NCI-H1436 treated with DMSO at 0.1 percent for 48 hours (cell line): Measurements from ENCODE around the gene SORT1.
"Not testable (repeated sequence)": the region's sequence is repeated elsewhere in the genome, so short reads cannot be mapped to it uniquely, and the experiment has no call there.

Experiments used
- DNase-seq: peaks from one replicate; lab custom pipeline; 2025; lab: John Stamatoyannopoulos, UW

SORT1 gene

DNA sequence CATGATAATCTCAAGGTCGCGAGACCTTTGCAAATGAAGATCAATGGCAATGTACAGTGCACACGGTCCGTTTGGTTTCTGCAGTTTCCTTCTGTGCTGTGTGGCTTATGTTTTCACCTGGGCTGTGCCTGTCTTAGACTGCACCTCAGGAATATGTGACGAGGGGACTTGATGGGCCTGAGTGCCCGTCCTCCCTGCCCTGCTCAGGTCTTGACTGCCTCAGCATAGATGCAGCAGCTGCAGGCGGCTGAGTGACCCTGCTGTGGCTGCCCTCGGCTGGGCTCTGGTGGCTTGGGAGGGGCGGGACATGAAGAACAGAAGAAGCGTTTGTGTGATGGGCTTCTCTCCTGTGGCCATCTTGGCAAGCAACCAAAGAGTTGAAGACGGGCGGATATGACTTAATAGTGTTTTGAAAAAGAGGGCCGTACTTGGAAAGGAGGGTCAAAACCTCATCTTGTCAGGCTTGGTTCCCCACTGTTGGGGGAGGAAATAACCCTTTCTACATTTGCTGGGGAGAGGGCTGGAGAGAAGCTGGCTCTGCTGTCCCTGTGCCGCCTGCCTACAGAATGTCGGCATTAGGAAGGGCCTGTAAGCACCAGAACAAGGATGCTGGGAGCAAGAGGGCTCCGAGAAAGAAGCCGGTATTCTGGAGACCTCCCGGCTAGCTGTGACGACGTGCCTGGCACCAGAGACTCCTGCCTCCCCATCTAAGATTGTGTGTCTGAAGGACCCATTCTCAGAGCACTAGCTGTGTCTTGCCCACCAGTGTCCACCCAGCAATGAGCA lies 98.0 kb downstream of the SORT1 start:
- DNase-seq, result no peak

DNA sequence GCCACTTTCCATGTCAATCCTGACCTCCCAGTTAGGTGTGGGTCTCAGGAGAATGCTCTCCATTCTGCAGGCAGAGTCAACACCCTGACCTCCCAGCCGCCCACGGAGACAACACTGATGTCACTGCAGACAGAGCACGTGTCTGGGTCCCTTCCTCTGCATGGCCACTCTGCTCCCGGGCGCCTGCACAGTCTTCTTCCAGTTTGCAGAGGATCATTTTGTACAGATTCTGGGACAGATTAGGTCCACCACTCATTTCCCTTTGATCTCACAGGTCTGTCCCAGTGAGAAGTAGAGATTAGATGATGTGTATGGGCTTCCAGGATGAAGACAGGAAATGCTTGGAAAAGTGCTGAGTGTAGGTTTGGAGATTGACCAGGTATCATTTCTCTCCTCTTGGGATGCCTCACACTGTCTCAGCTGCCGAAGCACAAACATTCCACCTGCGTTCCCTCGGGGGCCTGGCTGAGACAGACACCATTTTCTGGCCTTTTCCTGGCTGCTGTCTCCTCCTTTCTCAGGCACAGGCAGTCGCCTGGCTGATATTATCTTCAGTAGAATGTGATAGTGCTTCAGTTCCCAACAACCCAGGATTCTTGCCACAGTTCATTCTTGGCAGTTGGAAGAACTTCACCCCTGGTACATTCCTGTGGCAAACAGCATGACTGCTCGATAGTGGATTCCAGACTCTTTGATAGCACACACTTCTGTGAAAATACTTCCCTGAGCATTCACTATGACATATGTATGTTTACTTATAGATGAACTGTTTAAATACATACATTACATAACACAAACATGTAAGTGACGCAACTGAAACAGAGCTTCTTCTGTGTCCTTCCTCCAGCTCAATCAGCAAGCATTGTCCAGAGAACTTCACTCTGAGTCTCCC lies 98.8 kb downstream of the SORT1 start:
- no peak for DNase-seq

DNA sequence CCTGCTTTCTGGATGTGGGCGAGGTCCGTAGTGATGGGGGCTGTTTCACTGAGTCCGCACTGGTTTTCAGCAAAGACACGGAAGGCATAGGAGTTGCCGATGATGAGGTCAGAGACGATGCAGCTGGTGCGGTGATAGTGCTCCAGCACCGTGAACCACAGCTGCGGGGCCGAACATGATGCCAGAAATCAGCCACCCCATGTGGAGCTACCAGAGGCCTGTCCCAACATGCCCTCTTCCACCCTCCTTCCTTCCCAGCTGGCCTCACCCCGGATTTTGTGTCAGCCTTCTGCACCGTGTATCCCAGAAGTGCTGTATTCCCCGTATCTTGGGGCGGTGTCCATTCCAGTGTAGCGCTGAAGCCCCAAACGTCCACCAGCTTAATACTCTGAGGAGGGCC lies 100.9 kb downstream of the SORT1 start:
- no peak for DNase-seq

DNA sequence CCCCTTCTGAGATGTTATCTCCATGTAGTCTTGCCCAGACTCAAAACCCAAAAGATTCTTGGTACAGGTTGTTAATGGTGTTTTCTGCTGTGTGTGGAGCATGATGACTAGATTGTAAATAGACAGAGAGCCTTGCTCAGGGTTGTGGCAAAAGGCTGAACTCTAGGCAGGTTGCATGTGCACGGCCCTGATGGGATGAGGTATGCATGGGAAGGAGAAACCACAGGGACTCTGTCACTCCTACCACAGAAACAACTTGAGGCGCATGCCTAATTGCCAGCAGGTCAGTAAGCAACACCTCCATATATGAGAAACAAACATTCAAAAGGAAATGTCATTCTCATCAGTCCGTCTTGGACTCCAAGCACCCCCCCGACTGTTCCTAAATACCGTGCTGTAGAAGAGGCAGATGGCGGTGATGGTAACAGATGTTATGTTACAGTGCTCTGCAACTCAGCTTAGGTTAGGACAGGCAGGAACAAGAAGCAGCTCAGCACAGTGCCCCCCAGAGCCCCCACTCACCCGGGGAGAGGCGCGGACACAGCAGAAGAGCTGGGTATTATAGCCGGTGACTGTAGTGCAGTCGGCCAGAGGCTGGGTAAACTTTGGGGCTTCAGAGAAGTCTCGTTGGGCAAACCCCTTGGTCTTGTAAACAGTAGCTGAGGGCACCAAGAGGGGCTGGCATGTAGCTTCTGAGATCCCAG lies 101.9 kb downstream of the SORT1 start:
- DNase-seq, result no peak

DNA sequence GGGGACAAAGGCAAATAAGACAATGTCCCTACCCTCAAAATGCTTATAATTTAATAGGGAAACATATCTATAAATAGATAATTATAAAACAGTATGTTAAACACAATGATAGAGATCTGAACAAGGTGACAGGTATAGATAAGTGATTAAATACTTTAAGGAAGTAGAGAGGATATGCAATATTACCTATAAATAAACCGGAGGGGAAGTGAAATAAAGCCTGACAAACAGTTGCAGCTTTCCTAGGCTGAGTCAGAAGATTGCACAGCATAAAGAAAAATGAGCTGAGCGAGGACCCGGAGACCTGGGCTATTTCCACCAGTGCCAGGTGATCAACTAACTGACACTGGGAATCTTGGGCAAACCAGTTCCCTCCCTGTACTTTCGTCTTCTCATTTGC lies 103.2 kb downstream of the SORT1 start:
- no peak for DNase-seq

DNA sequence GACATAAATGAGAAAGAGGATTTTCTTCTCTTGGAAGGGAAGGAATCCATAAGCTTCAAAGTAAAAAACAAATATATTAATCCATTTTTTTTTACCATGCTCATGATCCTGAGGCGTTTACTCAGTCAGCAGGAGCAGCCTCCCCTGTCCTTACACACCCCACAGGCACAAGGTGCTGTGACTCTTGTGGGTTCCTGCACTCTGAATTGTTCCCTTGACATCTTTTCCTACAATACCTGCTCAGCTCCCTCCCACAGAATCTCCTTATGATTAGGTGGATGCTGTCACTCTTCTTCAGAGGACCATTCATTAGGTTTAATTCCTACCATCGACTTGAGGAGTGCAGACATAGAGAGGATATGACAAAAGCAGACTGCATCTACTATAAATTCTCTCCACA lies 104.7 kb downstream of the SORT1 start:
- DNase-seq, result no peak

DNA sequence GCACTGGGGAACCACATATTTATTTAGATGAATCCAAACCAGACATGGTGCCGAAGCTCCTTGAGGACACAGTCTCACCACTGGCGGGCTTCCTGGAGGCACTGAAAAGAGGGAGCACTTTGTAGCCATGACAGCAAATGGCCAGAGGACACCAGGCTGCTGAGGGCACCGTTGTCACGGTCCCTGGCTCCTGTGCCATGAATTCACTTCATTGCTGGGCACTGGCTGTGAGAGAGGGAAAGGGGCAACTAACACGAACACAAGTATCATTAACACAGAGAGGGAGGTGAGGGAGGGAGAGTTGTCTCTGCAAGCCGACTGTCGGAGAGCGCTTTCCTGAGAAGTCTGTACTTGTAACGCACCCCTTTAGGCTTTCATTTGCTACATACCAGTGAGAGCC lies 105.4 kb downstream of the SORT1 start:
- DNase-seq, result no peak

DNA sequence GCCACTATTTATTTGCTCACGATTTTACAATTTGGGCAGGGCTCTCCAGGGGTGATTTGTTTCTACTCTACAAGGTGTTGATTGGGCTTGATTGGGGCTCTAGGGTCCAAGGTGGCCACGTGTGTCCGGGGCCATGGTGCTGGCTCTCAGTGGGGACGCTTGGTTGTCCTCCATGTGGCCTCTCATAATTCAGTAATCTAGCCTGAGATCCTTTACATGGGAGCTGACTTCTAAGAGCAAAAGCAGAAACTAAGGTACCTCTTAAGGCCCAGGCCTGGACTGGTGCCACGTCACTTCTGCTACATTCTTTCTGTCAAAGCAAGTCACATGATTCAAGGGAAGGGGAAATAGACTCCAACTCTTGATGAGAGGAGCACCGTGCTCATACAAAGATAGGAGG lies 106.7 kb downstream of the SORT1 start:
- DNase-seq, result no peak

DNA sequence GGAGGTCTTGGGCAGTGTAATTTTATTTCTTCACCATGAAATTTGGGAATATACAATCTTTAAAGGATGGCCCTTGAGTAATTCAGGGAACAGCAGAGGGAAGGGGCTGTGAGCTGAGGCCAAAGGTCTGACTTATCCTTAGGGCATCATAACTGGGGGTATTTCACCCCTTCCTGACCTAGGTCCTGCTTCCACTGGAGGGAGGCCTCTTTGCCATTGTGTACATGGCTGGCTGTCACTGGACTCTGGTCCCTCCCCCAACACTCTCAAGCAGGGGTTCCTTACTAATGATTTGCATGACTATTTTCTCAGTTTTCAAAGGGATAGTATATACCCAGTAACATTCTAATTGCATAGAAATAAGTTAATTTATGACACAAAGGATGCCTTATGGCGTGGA lies 107.6 kb downstream of the SORT1 start:
- DNase-seq, result no peak

DNA sequence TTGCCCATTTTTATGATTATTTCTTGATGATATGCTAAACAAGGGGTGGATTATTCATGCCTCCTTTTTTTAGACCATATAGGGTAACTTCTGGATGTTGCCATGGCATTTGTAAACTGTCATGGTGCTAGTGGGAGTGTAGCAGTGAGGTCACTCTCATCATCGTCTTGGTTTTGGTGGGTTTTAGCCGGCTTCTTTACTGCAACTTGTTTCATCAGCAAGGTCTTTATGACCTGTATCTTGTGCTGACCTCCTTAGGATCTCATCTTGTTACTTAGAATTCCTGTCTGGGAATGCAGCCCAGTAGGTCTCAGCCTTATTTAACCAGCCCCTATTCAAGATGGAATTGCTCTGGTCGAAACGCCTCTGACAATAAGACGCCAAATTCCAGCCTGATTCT lies 111.0 kb downstream of the SORT1 start:
- not testable (repeated sequence) for DNase-seq

DNA sequence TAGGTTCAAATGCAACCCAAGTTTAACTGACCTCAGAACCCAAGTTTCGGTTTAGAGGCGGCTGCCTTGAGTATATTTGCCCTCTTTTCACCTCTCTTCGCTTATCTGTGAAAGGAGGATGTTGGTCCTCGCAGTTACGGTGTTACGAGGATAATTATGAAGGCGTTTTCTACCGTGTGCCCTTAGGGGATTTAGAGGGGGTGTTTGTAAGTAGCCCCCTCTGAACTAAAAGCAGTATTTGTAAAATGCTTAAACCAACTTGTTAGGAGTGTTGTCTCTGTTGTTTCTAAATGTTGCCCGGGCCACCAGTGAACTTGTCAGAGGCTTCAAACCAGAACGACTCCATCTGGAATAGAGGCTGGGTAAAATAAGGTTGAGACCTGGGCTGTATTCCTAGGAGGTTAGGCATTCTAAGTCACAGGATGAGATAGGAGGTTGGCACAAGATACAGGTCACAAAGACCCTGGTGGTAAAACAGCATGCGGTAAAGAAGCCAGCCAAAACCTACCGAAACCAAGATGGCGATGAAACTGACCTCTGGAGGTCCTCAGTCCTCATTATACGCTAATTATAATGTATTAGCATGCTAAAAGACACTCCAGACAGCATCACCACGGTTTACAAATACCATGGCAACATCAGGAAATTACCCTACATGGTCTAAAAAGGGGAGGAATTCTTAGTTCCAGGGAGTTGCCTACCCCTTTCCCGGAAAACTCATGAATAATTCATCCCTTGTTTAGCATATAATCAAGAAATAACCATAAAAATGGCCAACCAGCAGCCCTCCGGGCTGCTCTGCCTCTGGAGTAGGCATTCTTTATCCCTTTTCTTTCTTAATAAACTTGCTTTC lies 113.7 kb downstream of the SORT1 start:
- DNase-seq, result no peak

DNA sequence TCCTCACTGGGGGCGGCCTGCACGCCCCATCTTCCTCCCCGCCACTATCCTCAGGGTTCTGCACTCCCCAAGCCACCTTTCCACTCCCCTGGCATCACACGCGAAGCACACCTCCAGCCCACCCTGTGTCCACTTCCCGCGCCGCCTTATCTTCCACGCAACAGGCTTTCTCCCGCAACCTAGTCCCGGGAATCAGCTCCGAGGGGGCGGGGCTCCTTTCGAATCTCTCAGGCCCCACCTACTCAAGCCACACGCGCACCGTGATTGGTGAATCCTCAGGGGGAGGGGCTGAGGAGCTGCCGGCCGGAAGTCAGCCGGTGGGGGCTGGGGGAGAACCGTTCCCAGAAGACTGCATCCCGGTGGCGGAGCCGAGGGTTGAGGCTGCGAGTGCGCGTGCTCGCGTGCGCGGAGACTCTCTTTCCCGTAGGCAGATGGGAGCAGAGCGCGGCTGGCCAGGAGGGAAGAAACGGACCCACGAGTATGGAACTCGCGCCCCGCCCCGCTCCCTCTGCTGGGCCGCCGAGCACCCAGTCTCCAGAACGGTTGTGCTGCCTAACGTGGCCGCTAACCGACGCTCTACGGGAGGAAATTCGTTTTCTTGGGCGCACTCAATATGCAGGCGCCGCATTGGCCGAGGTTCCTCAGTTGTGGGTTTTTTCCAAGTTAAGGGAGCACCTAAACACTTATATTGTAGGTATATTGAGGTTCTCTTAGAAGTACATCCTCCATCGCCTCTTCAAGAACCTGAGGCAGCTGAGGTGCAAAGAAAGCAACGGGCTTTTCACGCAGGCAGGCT lies 114.6 kb downstream of the SORT1 start, which contains the start of gene PSRC1:
TSS of gene PSRC1 (minus strand) at position 194 of the 796 bp plus-strand sequence.
- DNase-seq, result peak; percentile 82

DNA sequence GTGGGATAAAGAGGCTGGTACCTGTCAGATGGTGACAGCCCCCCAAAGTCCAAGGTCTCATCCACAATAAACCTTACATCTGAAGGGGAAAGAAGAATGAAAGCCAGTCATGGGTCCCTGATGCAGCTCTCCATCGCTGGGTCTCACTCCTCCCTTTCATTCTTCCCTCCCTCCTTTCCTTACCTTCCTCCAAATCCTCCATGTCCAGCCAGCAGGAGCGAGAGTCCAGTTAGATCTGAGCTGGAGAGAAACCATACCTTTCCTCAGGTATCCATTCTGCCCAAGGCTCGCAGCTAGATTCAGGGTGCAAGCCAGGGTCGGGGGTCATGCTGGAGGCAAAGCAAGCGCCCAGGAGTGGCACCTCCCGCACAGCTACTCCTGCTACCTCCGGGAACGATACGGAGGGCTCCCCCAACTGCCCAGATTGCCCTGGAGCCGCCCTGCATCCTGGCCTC lies 115.2 kb downstream of the SORT1 start:
- DNase-seq, result no peak

DNA sequence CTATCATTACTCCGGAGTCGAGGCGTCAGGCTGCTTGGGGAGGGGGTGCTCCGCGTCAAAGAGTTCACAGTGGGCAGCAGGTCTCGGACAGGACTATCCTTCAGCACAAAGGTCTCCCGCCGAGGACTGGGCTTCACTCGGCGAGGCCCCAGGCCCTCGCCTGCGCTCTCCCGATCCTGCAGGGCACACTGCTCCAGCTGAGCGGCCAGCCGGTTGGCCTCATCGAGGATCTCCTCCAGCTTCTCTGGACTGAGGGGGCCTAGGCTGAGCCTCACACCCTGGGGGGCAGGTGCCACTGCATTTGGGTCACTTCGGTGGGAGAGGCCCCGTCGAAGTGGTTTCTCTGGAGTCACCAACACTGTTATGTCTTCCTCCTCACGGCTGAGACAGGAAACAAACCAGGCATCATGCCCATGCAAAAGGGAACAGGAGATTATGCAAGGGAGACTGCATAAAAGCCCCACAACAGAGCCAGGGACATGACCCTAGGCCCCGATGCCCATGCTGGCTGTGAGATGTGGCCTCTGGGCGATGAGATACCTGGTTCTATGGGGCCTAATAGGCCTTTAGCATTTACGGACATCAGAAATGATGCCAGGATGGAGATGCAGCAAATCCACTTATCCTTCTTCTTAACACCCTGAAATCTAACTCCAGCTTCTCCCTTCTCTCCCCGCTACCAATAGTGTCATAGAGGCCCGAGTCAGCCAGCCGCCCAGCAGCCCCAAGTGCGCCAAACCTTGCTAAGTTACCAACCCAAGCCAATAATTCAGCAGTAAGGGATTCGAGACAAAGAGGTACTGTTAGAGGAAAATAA lies 115.8 kb downstream of the SORT1 start:
- DNase-seq, result no peak

DNA sequence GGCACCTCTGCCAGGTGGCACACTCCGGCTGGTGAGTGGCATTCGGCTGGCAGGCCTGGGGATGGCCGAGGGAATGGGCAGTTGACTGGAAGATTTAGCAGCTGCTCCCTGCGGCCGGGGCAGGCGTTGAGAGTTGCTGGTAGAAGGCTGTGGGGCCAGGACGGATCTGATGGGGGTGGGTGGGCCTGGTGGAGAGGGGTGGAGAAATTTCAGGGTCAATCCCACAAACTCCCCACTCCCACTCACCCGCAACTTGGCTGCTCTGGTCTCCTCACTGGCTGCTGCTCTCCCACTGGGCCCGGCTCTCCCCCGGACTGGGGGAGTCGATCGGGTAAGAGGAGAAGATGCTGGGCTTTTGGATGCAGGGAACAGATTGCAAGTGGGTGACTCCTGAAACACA lies 116.9 kb downstream of the SORT1 start:
- no peak for DNase-seq

DNA sequence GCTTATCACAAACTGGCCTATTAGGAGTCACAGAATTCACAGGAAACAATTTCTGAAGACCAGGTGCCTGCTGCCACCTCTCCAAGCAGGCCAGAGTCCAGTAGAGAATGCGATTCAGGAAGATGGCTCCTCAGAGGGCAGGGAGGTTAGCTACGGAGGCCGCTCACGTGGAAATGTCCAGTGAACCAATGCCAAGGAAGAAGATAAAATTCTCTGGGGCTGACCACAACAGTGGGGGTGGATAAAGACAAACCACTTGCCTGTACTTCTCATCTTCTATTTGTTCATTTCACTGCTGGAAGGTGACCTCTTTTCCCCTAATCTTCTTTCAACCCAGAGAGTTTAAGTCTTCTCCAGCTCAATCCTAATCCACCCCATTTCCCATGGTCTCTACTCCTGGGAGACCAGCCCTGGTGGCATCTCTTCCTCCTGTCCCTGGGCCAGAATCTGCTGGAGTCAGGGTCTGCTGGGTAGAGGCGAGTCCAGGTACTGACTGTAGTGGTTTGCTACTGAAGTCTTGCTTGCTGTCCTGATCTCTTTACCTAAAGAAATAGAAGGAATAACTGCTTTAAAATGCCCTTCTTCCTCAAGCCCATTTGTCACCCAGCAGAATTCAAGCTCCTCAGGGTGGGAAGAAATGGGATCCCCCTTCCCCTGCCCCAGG lies 118.0 kb downstream of the SORT1 start:
- DNase-seq, result no peak

DNA sequence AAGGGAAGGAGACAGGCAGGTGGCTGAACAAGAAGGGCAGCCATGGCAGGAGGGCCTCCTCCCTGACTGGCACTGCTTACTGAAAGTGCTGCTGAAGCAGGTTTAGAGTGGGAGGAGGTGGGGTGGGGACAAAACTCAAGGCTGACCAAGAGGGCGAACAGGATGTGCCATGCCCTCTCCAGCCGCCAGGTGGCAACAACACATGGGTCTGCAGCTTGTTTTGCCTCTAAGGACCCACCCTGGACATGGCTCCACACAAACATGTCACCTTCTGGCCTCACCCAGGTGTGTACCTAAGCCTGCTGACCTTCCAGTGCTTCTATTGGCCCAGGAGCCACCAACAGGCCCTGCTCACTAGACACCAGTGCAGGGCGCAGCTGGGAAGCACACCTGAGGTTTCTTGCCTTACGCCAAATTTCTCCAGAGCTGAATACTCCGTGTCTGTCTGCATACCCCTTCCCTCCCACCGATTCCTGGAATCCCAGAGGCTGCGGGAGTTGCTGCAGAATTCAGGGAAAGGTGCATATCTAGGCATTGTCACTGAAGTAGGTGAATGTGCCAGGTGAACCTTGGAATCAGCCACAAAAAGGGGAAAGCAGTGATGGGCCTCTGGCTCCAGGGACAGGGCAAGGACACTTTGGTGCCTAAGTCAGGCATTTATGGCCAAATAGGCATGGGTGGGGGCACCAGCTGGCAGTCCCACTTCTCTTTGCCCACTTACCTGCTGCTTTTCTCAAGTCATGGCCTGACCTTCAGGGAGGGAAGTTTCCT lies 120.1 kb downstream of the SORT1 start:
- no peak for DNase-seq

DNA sequence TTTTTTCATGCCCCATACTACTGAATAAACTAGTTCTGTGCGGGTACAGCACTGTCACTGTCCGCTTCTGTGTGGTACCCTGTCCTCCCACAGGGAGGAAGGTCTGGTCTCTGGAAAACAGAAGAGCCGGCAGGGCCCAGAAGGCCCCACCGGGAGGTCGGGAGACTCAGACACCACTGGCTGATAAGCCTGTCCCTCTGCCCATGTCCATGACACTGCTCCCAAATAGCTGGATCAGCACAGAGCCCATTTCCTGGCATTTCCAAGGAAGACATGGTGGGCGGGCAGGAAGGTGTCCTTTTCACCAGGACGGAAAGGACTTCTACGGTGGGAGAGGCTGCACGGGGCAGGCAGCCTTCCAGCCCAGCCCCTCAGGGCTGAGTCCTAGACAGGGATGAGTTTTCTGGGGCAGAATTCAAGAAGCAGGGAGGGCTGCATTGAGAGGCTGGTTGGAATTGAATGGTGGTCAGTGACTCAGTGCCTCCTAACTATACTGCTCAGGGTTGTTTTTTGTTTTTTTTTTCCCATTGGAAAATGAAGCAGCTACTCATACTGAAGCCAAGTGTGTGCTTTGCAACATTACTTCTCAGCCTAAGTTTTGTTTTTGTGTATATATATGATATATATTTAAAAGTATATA lies 121.9 kb downstream of the SORT1 start:
- DNase-seq, result no peak
